Measurements from ENCODE around the gene SYNGR2.

SYNGR2 gene

DNA sequence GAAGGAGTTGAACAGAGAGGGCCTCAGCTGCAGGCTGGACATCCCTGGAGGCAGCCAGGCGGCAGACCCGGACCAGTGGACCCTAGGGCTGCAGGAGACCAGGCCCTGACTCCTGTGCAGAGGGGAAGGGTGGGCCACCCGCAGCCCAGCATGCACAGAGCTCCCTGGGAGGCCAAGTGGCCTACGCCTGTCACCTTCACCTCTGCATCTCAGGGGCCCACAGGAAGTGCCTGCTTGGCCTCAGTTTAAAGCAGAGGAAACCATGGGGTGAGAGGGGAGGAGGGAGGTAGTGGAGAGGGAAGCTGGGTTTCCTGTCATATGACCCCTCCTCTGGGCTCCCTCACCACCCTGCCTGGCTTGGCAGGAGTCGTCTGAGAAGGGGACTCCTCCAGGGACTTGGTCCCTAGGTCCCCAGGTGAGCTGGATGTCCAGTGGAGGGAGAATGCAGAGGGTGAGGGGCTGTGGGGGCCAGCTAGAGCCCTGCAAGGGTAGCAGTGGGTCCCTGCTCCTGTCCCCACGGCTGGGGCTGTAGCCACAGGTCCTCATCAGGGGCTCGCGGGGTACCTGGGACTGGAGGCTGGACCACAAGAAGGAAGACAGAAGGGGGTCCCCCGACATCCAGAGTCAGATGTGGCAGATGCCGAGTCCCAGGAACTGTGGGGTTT is 37.8 kb upstream of the SYNGR2 start, which contains the start of gene TMC8:
Gene TMC8 (plus strand): TSS at position 335 of the 665 bp plus-strand sequence. CDS start 818 bp downstream, outside the sequence.
- DNase-seq (ENCODE audit: low read depth): no peak
- H3K4me3 ChIP-seq (ENCODE audit: low read length): no peak within 1 kb of the TSS

DNA sequence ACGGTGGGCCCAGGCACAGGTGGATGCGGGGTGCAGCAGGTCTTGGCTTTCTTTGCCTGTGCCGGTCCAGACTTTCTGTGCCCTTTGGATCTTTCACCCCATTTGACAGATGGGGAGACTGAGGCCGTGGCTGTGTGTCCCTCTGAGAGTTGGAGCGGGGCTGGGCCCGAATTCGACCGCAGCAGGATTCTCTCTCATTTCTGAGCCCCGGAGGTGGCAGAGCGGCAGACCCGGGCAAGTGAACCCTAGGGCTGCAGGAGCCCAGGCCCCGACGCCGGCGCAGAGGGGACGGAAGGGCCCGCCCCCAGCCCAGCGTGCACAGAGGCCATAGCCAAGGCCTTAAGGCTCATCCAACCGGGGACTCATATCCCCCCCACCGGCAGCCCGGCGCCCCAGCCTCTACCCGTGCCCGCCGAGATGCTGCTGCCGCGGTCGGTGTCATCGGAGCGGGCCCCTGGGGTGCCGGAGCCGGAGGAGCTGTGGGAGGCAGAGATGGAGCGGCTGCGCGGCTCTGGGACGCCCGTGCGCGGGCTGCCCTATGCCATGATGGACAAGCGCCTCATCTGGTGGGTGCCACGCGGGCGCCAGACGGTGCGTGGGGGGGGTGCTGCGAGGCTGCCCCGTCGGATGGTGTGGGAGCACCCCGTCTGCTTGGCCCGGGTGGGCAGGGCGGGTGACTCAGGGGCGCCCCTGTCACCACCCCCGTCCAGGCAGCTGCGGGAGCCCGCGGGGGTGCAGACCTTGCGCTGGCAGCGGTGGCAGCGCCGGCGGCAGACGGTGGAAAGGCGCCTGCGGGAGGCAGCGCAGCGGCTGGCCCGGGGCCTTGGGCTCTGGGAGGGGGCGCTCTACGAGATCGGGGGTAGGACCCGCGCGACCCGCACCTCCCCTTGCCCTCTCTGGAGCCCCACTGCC is 37.0 kb upstream of the SYNGR2 start:
- H3K4me3 ChIP-seq (ENCODE audit: low read length): peak overlapping the region; percentile 20
- TF ChIP-seq, protein P1, sequence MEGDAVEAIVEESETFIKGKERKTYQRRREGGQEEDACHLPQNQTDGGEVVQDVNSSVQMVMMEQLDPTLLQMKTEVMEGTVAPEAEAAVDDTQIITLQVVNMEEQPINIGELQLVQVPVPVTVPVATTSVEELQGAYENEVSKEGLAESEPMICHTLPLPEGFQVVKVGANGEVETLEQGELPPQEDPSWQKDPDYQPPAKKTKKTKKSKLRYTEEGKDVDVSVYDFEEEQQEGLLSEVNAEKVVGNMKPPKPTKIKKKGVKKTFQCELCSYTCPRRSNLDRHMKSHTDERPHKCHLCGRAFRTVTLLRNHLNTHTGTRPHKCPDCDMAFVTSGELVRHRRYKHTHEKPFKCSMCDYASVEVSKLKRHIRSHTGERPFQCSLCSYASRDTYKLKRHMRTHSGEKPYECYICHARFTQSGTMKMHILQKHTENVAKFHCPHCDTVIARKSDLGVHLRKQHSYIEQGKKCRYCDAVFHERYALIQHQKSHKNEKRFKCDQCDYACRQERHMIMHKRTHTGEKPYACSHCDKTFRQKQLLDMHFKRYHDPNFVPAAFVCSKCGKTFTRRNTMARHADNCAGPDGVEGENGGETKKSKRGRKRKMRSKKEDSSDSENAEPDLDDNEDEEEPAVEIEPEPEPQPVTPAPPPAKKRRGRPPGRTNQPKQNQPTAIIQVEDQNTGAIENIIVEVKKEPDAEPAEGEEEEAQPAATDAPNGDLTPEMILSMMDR (conservative IDR thresholded peaks at IDR 0.05; ENCODE audit: low read depth, low read length): no peak
- DNase-seq (ENCODE audit: low read depth): no peak

More for the DNA sequence above, 37.8 kb upstream of the SYNGR2 start, which contains the start of gene TMC8:
- TF ChIP-seq, protein P1 (conservative IDR thresholded peaks at IDR 0.05; ENCODE audit: low read depth, low read length): no peak

DNA sequence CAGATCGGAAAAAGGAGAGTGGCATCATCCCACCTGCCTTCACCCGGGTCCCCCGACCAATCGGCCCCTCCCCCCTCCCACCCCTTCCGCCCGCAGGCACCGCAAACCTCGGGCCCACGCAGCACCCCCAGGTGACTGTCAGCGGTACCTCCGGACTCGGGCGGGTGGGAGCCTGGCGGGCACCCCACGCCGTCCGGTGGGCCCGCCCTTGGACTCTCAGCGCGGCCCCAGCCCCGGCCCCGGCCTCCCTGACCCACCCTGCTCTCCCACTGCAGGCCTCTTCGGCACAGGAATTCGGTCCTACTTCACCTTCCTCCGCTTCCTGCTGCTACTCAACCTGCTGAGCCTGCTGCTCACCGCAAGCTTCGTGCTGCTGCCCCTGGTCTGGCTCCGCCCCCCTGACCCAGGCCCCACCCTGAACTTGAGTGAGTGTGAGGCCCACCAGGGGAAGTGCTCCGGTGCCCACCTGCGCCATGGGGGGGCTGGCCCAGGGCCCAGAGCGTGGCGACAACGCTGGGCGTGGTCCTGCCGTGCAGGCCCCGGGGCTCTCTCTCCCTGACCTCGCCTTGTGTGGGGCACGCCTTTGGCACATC is 36.2 kb upstream of the SYNGR2 start:
- H3K4me3 ChIP-seq (ENCODE audit: low read length): peak overlapping the region; percentile 20
- TF ChIP-seq, protein P1 (conservative IDR thresholded peaks at IDR 0.05; ENCODE audit: low read depth, low read length): no peak
- DNase-seq (ENCODE audit: low read depth): no peak

DNA sequence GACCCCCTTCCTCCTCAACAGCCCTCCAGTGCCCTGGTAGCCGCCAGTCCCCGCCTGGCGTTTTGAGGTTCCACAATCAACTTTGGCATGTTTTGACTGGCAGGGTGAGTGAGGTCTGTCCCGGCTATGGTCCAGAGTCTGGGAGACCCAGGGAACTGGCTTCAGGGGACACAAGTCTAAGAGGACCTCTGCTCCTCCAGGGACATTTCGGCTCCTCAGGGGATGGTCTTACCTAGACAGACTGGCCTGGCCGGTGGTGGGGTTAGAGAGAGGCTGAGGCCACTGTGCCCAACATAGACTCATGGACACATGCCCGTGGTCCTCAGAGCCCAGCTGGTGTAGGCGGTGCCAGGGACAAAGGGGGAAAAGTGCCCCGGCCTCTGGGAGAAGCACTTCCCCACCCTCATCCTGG is 35.6 kb upstream of the SYNGR2 start:
- no peak for DNase-seq (ENCODE audit: low read depth)
- no peak overlapping the region for H3K4me3 ChIP-seq (ENCODE audit: low read length)
- TF ChIP-seq, protein P1 (conservative IDR thresholded peaks at IDR 0.05; ENCODE audit: low read depth, low read length): no peak

DNA sequence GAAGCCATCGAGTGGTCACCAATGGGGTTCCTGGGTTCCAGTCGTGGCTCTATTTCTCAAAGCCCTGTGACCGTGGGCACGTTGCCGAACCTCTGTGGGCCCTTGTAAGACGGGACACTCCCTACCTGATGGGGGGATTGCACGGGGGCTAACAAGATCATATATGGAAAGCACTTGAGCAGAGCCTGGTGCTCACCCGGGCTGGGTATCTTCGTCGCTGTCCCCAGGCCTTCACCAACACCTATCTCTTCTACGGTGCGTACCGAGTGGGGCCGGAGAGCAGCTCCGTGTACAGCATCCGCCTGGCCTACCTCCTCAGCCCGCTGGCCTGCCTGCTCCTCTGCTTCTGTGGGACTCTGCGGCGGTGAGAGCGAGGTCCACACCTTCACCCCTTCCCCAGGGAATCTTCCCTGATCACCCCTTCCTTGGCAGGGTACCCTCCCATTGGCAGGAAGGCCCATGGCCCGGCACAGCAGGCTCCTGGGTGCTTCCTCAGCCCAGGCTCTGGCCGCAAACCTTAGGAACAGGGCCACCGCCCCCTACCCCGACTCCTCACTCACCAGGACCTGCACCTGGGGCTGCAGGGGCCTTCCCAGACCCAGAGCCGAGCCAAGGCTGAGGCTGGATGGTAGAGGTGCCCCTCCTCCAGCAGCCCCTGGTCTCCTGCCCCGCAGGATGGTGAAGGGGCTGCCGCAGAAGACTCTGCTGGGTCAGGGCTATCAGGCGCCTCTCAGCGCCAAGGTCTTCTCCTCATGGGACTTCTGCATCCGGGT is 35.0 kb upstream of the SYNGR2 start:
- no peak for DNase-seq (ENCODE audit: low read depth)
- no peak overlapping the region for H3K4me3 ChIP-seq (ENCODE audit: low read length)
- TF ChIP-seq, protein P1 (conservative IDR thresholded peaks at IDR 0.05; ENCODE audit: low read depth, low read length): no peak
